B cell (primary cell): ENCODE results near the gene NSD1.

Source experiments
- CTCF ChIP-seq: fragments of 200-600 bp; IDR thresholded peaks from one replicate; pipeline ENCODE4 v1.8.0; 2022; ENCODE audit warnings: antibody characterized with exemption, mild to moderate bottlenecking
- EZH2 ChIP-seq: IDR thresholded peaks from 2 replicates; pipeline ENCODE4 v1.6.1; 2012; ENCODE audit warnings: borderline replicate concordance, low read depth, mild to moderate bottlenecking, moderate library complexity, low read length; ENCODE audit not compliant: insufficient read depth, poor library complexity, severe bottlenecking

DNA sequence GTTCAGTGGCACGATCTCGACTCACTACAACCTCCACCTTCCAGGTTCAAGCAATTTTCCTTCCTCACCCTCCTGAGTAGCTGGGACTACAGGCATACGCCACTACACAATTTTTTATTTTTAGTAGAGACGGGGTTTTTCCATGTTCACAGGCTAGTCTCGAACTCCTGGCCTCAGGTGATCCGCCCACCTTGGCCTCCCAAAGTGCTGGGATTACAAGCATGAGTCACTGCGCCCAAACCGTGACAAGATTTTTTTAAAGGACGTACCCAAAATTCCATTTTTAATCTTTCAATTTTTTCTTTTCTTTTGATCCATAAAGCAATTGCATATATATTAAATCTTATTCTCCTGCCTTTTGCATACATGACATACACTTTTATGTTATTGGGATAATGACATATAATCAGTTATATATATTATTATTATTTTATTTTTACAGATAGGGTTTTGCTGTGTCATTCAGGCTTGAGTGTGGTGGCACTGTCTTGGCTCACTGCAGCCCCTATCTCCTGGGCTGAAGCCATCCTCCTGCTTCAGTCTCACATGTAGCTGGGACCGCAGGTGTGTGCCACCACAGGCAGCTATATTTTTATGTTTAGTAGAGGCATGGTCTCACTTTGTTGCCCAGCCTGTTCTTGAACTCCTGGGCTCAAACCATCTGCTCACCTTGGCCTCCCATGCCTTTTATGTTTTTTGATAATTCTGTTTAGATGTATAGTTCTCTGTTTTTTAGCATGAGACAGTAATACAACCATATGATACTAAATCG is 98.1 kb downstream of the NSD1 start:
- TF ChIP-seq CTCF (no peak), EZH2 (no peak)
